Measurements from ENCODE around the gene FIGNL2.
"Not testable (repeated sequence)": the region's sequence is repeated elsewhere in the genome, so short reads cannot be mapped to it uniquely, and the experiment has no call there.

Gene FIGNL2

GRCh38 chr12:51818086-51818485 is 30.4 kb downstream of the FIGNL2 start:
- DNase-seq (ENCODE audit: low spot score) = no peak

- no peak for DNase-seq (ENCODE audit: low spot score)
These were observed 31.2 kb downstream of the FIGNL2 start for GRCh38 chr12:51817027-51817953.

GRCh38 chr12:51815571-51815970 is 32.9 kb downstream of the FIGNL2 start:
- no peak for DNase-seq (ENCODE audit: low spot score)

GRCh38 chr12:51814311-51815088 is 34.0 kb downstream of the FIGNL2 start:
- DNase-seq (ENCODE audit: low spot score) = peak; percentile 71

- DNase-seq (ENCODE audit: low spot score) = no peak
These were observed 34.6 kb downstream of the FIGNL2 start for GRCh38 chr12:51813931-51814310.

- no peak for DNase-seq (ENCODE audit: low spot score)
These were observed 35.6 kb downstream of the FIGNL2 start for GRCh38 chr12:51812871-51813270.

- DNase-seq (ENCODE audit: low spot score) = no peak
These were observed 37.0 kb downstream of the FIGNL2 start for GRCh38 chr12:51811203-51812202.

GRCh38 chr12:51809193-51809592 is 39.3 kb downstream of the FIGNL2 start:
- no peak for DNase-seq (ENCODE audit: low spot score)

- no peak for DNase-seq (ENCODE audit: low spot score)
These were observed 41.6 kb downstream of the FIGNL2 start for GRCh38 chr12:51806896-51807295.

- no peak for DNase-seq (ENCODE audit: low spot score)
These were observed 47.5 kb downstream of the FIGNL2 start for GRCh38 chr12:51801027-51801426.

- DNase-seq (ENCODE audit: low spot score) = no peak
These were observed 50.0 kb downstream of the FIGNL2 start for GRCh38 chr12:51798501-51798900.

- not testable (repeated sequence) for DNase-seq (ENCODE audit: low spot score)
These were observed 50.5 kb downstream of the FIGNL2 start for GRCh38 chr12:51798051-51798450.

GRCh38 chr12:51797301-51797700 is 51.2 kb downstream of the FIGNL2 start:
- no peak for DNase-seq (ENCODE audit: low spot score)

- no peak for DNase-seq (ENCODE audit: low spot score)
These were observed 55.3 kb downstream of the FIGNL2 start for GRCh38 chr12:51793201-51793600.

- no peak for DNase-seq (ENCODE audit: low spot score)
These were observed 56.1 kb downstream of the FIGNL2 start for GRCh38 chr12:51792417-51792816.

GRCh38 chr12:51788876-51789275 is 59.6 kb downstream of the FIGNL2 start:
- no peak for DNase-seq (ENCODE audit: low spot score)

GRCh38 chr12:51785906-51786305 is 62.6 kb downstream of the FIGNL2 start:
- no peak for DNase-seq (ENCODE audit: low spot score)

GRCh38 chr12:51784688-51785087 is 63.8 kb downstream of the FIGNL2 start:
- DNase-seq (ENCODE audit: low spot score) = no peak

- no peak for DNase-seq (ENCODE audit: low spot score)
These were observed 68.6 kb downstream of the FIGNL2 start for GRCh38 chr12:51779876-51780275.

- no peak for DNase-seq (ENCODE audit: low spot score)
These were observed 70.5 kb downstream of the FIGNL2 start for GRCh38 chr12:51777973-51778372.

GRCh38 chr12:51777457-51777856 is 71.1 kb downstream of the FIGNL2 start:
- no peak for DNase-seq (ENCODE audit: low spot score)

GRCh38 chr12:51774933-51775332 is 73.6 kb downstream of the FIGNL2 start:
- no peak for DNase-seq (ENCODE audit: low spot score)

Measured in kidney capillary endothelial cell (primary cell).